DMS 273 (cell line): ENCODE data around the gene MFN1.

Experiments used
- DNase-seq: peaks from one replicate; lab custom pipeline; 2025; ENCODE audit not compliant: unreplicated experiment; lab: John Stamatoyannopoulos, UW

Gene MFN1

GRCh38 chr3:179336345-179336929, 11.1 kb upstream of the MFN1 start:
- DNase-seq = no peak

DNA sequence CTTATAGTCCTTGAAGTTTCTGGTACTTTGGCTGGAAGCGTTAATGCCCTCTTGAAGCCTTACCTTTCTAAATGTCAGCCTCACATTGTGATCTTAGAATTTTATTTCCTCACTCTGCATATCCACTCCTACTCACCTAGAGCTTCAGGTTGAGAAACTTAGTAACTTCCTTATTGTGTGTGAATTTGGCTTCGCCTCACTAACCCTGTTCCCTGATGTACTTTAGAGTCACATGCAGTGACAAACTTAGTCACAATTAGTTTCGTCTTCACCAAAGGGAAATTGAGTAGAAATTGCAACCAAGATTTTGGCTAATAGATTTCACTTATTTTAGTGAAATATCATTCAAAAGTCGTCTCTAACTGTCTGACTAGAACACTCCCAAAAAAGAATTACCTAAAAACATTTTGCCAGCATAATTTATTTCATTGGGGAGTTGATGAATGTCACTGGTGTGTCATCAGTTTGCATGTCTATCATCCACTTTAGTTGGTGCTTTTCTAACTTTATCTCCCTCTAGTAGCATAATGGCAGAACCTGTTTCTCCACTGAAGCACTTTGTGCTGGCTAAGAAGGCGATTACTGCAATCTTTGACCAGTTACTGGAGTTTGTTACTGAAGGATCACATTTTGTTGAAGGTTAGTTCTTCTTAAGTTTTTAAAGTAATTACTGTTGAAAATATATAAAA, 960 bp downstream of the MFN1 start:
- DNase-seq = no peak

DNA sequence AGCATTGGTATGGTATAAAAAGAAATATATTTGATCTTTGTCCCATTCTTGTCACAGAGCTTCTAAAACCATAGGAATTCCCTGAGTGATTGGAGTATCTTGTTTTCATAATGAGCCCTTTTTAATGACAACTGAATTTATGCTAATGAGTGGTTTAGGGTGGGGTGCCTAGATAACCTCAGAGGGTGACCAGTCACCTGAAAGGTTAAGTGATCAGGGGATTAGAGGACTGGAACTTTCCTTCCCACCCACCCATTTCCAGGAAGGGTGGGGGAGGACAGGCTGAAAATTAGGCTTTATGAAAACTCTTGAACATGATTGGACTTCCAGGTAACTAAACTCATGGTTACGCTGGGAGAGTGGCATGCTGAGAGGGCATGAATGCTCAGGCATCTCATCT, 8.5 kb downstream of the MFN1 start:
- DNase-seq = no peak

- DNase-seq = no peak
Observed at GRCh38 chr3:179363332-179363731, 15.8 kb downstream of the MFN1 start.

- DNase-seq = no peak
Observed at GRCh38 chr3:179369621-179370020, 22.1 kb downstream of the MFN1 start.

- peak; percentile 12 for DNase-seq
Observed at GRCh38 chr3:179373938-179374337, 26.4 kb downstream of the MFN1 start.

DNA sequence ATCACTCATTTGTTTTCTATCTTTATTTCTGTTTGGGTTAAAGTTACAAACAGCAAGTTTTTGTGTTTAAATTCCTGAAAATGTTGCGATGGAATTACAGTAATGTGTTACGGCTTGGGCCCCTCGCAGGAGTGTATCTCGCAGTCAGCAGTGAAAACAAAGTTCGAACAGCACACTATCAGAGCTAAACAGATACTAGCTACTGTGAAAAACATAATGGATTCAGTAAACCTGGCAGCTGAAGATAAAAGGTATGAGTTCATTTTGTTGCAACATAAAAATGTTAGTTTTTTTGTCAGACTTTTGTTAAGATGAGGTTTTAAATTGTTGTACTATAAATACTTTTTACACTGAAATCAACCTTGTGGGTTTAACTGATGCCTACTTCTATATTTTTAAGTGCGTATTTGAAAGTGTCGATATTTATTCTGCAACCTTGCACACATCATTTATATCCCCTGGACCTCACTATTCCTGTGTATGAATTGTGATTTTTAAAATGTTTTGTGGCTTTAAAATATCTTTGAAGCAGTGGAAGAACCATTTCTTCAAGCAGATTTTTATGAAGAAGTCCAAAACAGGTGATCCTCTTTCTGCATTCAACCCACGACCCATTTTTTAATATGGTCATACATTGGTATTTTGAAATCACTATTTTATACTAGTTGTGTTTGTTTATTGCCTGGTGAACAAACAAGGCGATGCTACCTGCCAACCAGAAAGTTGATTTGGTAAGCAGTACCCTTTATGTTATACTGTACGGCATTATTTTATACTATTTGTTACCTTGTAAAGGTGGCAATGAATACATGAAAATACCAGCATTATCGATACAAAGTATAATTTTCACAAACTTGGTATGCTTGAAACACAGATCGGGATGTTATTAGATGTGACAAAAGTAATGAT, 27.8 kb downstream of the MFN1 start:
- no peak for DNase-seq

DNA sequence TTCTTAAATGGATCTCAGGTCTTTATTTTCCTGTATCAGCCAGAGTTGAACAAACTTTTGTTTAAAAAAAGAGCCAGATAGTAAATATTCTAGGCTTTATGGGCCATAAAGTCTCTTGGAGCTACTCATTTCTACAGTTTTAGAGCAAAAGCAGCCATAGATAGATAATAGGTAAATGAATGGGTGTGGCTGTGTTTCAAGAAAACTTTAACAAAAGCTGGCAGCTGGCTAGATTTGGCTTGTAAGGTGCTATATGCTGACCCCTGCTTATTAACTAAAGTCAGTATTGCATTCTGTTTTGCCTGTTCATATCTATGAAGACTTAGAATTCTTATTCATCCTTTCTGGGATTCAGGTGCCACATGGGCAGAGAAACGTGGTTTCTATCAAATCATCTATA, 29.0 kb downstream of the MFN1 start:
- DNase-seq = no peak

GRCh38 chr3:179391906-179392305, 44.4 kb downstream of the MFN1 start:
- no peak for DNase-seq

DNA sequence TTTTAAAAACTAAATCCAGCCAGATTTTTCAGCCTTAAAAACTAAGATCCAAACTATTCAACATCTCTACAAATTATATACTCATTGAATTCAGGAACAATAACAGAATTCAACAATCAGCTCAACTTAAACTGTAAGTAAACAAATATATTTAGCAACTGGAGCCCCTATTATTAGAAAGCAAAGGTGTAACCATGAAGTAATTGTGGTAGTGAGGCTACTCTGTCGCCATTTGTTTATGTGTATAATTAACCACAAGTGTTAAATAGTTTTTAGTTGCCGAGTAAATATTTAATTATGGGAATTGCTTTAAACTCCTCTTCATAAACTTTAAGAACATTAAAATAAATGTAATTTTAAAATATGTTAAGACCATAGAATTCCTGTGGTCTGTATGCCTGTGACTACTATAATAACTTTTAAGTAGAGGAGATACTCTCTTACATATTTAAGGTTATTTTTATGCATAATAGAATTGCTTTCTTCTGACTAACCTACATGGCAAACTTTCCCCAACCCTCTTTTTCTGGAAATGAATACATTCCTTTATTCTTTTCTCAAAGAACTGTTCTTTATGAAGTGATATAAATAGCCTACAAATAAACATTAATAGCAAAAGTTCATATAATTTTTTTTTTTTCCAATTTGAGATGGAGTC, 51.2 kb downstream of the MFN1 start:
- DNase-seq = no peak

- no peak for DNase-seq
Observed at GRCh38 chr3:179401561-179401960, 54.1 kb downstream of the MFN1 start.

DNA sequence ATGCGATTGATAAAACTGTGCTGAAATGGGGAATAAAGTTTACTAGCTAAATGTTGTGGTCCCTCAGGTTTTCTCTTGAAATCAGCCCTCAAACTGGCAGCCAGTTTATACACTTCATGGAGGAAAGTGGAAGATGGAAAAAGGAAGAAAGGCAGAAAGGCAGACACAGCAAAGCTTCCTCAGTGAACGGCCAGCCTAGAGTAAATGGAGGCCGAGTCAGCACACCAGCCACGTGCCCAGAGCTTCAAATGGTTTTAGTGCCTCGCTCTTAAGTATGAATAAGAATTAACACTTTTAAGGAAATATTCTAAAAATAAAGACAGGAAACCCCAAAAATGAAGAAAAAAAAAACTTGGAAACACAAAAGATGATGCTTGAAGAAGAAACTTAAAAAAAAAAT, 55.5 kb downstream of the MFN1 start:
- DNase-seq = no peak

DNA sequence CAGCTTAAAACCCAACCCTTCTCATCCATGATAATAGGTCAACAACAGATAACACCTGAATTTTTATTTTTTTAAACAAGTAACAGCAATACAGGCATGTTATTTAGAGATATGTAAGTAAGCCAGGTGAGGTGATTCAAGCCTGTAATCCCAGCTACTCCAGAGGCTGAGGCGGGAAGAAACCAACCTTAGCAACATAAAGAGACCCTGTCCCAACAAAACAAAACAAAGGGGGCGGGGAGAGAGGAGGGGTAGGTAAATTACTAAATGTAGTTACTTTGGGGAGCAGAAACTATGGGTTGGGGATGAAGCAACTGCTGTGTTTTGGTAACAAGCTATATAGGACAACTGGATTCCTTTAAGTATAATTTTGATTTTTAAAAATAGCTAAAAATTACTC, 56.8 kb downstream of the MFN1 start:
- DNase-seq = no peak

GRCh38 chr3:179410331-179410730, 62.8 kb downstream of the MFN1 start:
- DNase-seq = no peak

DNA sequence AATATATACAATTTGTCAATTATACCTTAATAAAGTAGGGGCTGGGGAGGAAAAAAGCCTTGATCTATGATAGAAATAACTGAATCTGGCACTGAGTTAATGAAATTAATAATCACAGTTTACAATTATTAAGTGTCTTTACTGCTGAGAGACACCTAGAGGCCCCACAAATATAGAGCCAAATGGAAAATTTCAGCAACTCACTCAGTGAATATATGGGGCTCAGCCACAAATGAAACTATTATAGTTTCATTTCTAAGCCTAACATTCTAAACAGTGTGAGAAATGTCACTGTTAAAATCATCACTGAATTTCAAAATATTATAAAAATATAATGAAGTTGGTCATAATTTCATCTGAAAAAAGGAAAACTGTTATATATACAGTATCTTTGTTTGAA, 63.5 kb downstream of the MFN1 start:
- no peak for DNase-seq

GRCh38 chr3:179414804-179415203, 67.3 kb downstream of the MFN1 start:
- no peak for DNase-seq

- no peak for DNase-seq
Observed at GRCh38 chr3:179415377-179415776, 67.9 kb downstream of the MFN1 start.

- no peak for DNase-seq
Observed at GRCh38 chr3:179416681-179417080, 69.2 kb downstream of the MFN1 start.

- no peak for DNase-seq
Observed at GRCh38 chr3:179418610-179419009, 71.1 kb downstream of the MFN1 start.

- peak; percentile 49 for DNase-seq
Observed at GRCh38 chr3:179421500-179421899, 74.0 kb downstream of the MFN1 start.

DNA sequence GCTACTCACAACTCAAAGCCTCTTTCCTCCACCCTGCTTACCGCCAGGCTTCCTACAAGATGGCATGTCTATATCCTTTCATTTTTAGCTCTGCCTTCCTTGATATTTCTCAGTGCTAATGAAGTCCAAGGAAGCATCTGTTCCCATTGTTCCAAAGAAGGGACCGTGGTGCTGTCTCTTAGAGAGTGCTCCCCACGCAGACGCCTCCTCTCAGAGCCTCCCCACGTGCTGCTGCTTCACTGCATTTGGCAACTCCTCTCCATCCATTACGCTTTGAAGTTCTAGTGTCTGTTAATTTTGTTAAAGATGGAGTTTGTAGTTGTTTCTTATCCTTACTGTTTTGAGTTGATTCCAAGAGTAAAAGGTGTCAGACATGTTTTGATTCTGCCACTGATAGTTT, 77.6 kb downstream of the MFN1 start:
- DNase-seq = no peak
